ENCODE results near the gene SH3BP5.

GRCh38 chr3:15330031-15330596, 2.3 kb downstream of the SH3BP5 start:
- TF ChIP-seq, protein P1, sequence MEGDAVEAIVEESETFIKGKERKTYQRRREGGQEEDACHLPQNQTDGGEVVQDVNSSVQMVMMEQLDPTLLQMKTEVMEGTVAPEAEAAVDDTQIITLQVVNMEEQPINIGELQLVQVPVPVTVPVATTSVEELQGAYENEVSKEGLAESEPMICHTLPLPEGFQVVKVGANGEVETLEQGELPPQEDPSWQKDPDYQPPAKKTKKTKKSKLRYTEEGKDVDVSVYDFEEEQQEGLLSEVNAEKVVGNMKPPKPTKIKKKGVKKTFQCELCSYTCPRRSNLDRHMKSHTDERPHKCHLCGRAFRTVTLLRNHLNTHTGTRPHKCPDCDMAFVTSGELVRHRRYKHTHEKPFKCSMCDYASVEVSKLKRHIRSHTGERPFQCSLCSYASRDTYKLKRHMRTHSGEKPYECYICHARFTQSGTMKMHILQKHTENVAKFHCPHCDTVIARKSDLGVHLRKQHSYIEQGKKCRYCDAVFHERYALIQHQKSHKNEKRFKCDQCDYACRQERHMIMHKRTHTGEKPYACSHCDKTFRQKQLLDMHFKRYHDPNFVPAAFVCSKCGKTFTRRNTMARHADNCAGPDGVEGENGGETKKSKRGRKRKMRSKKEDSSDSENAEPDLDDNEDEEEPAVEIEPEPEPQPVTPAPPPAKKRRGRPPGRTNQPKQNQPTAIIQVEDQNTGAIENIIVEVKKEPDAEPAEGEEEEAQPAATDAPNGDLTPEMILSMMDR (IDR thresholded peaks at IDR 0.05), result no peak
- TF ChIP-seq YY1 (IDR thresholded peaks at IDR 0.05; ENCODE audit: low read depth), result no peak
- TF ChIP-seq GABPA (IDR thresholded peaks at IDR 0.05; ENCODE audit: low read depth), result no peak
- TF ChIP-seq EZH2phosphoT487 (IDR thresholded peaks at IDR 0.05; ENCODE audit: borderline replicate concordance, low read depth), result no peak
- no peak for TF ChIP-seq REST (IDR thresholded peaks at IDR 0.05; ENCODE audit: low read depth, low read length)
- TF ChIP-seq USF2 (IDR thresholded peaks at IDR 0.05; ENCODE audit: borderline replicate concordance, low read depth, low read length), result no peak
- no peak for TF ChIP-seq TAF1 (IDR thresholded peaks at IDR 0.05; ENCODE audit: borderline replicate concordance, low read depth, low read length)
- no peak for TF ChIP-seq IRF3 (IDR thresholded peaks at IDR 0.05; ENCODE audit: low read depth, low read length)
- TF ChIP-seq SIN3A (IDR thresholded peaks at IDR 0.05; ENCODE audit: borderline replicate concordance, low read depth, low read length), result no peak
- TF ChIP-seq RCOR1 (IDR thresholded peaks at IDR 0.05; ENCODE audit: low read length), result no peak
- TF ChIP-seq FOXM1 (IDR thresholded peaks at IDR 0.05; ENCODE audit: low read depth), result no peak
- no peak for TF ChIP-seq TEAD4 (IDR thresholded peaks at IDR 0.05; ENCODE audit: borderline replicate concordance, insufficient read depth)
